Fibroblast of the conjunctiva (primary cell): ENCODE results near the gene METTL21C.

Experiments used
- DNase-seq: peaks from one replicate; pipeline ENCODE4 v3.0.0-alpha.2; 2010; ENCODE audit warnings: low read depth

The METTL21C gene

GRCh38 chr13:102667023-102667422 is 27.8 kb downstream of the METTL21C start:
- no peak for DNase-seq

GRCh38 chr13:102659168-102659713 is 35.6 kb downstream of the METTL21C start:
- no peak for DNase-seq

- DNase-seq, result no peak
Measured at GRCh38 chr13:102658660-102659059, 36.2 kb downstream of the METTL21C start.

- no peak for DNase-seq
Measured at GRCh38 chr13:102657630-102658029, 37.2 kb downstream of the METTL21C start.

GRCh38 chr13:102654756-102655155 is 40.1 kb downstream of the METTL21C start:
- no peak for DNase-seq

- peak; percentile 12 for DNase-seq
Measured at GRCh38 chr13:102651892-102652291, 43.0 kb downstream of the METTL21C start.

GRCh38 chr13:102651392-102651791 is 43.5 kb downstream of the METTL21C start:
- DNase-seq, result no peak

- DNase-seq, result no peak
Measured at GRCh38 chr13:102650444-102650843, 44.4 kb downstream of the METTL21C start.

GRCh38 chr13:102648046-102648445 is 46.8 kb downstream of the METTL21C start:
- DNase-seq, result no peak

- no peak for DNase-seq
Measured at GRCh38 chr13:102645701-102646100, 49.1 kb downstream of the METTL21C start.

GRCh38 chr13:102643656-102644055 is 51.2 kb downstream of the METTL21C start:
- DNase-seq, result no peak

- no peak for DNase-seq
Measured at GRCh38 chr13:102642475-102642874, 52.4 kb downstream of the METTL21C start.

GRCh38 chr13:102642029-102642428 is 52.8 kb downstream of the METTL21C start:
- no peak for DNase-seq

GRCh38 chr13:102638741-102639140 is 56.1 kb downstream of the METTL21C start:
- DNase-seq, result no peak
